IMR-90 (cell line): Measurements from ENCODE around the gene STEEP1.

Experiments used
- BHLHE40 ChIP-seq: fragments of 150-350 bp; IDR thresholded peaks from 2 replicates; pipeline ENCODE4 v1.6.1; 2016; ENCODE audit warnings: mild to moderate bottlenecking, low read depth, low read length
- CEBPB ChIP-seq: IDR thresholded peaks from 2 replicates; pipeline ENCODE4 v1.6.1; 2012; ENCODE audit warnings: low read depth, low read length, improper control_type of control experiment
- CHD1 ChIP-seq: IDR thresholded peaks from 2 replicates; pipeline ENCODE4 v1.6.1; 2012; ENCODE audit warnings: low read depth, low read length, improper control_type of control experiment
- CTCF ChIP-seq: conservative IDR thresholded peaks from 2 replicates; pipeline ENCODE4 v1.5.1; 2012; ENCODE audit warnings: mild to moderate bottlenecking, low read depth, low read length, improper control_type of control experiment
- MAZ ChIP-seq: IDR thresholded peaks from 2 replicates; pipeline ENCODE4 v1.6.1; 2012; ENCODE audit warnings: low read depth, mild to moderate bottlenecking, low read length, improper control_type of control experiment, moderate library complexity, borderline replicate concordance
- MXI1 ChIP-seq: IDR thresholded peaks from 2 replicates; pipeline ENCODE4 v1.6.1; 2012; ENCODE audit warnings: low read depth, mild to moderate bottlenecking, low read length, moderate library complexity, borderline replicate concordance
- NFE2L2 ChIP-seq: fragments of 150-350 bp; IDR thresholded peaks from 2 replicates; pipeline ENCODE4 v1.6.1; 2016; ENCODE audit warnings: low read depth, mild to moderate bottlenecking, low read length
- POLR2A ChIP-seq: IDR thresholded peaks from 2 replicates; pipeline ENCODE4 v1.6.1; 2012; ENCODE audit warnings: mild to moderate bottlenecking, low read depth, low read length
- RAD21 ChIP-seq: IDR thresholded peaks from 2 replicates; pipeline ENCODE4 v1.6.1; 2012; ENCODE audit warnings: low read length, improper control_type of control experiment
- RCOR1 ChIP-seq: IDR thresholded peaks from 2 replicates; pipeline ENCODE4 v1.6.1; 2012; ENCODE audit warnings: mild to moderate bottlenecking, low read length, improper control_type of control experiment; ENCODE audit not compliant: insufficient replicate concordance
- RFX5 ChIP-seq: IDR thresholded peaks from 2 replicates; pipeline ENCODE4 v1.8.0; 2012; ENCODE audit warnings: low read depth, mild to moderate bottlenecking, low read length, moderate library complexity
- SMC3 ChIP-seq: fragments of 150-350 bp; IDR thresholded peaks from 2 replicates; pipeline ENCODE4 v1.6.1; 2016; ENCODE audit warnings: low read depth, mild to moderate bottlenecking, antibody characterized with exemption, low read length, moderate library complexity
- TF ChIP-seq, protein P1 (sequence below): fragments of 150-350 bp; IDR thresholded peaks from 2 replicates; pipeline ENCODE4 v1.6.1; 2017; ENCODE audit warnings: mild to moderate bottlenecking, antibody characterized with exemption, low read length, low read depth

- TF ChIP-seq CTCF (no peak), MXI1 (no peak), NFE2L2 (no peak), MAZ (no peak), POLR2A (no peak), RFX5 (no peak), CHD1 (no peak), CEBPB (no peak), SMC3 (no peak), RCOR1 (no peak), BHLHE40 (no peak), RAD21 (no peak)
- TF ChIP-seq, protein P1, sequence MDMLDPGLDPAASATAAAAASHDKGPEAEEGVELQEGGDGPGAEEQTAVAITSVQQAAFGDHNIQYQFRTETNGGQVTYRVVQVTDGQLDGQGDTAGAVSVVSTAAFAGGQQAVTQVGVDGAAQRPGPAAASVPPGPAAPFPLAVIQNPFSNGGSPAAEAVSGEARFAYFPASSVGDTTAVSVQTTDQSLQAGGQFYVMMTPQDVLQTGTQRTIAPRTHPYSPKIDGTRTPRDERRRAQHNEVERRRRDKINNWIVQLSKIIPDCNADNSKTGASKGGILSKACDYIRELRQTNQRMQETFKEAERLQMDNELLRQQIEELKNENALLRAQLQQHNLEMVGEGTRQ, result no peak
Observed at GRCh38 chrX:119589810-119590209, 24.6 kb upstream of the STEEP1 start.
